ENCODE data around the gene MOBP.

DNA sequence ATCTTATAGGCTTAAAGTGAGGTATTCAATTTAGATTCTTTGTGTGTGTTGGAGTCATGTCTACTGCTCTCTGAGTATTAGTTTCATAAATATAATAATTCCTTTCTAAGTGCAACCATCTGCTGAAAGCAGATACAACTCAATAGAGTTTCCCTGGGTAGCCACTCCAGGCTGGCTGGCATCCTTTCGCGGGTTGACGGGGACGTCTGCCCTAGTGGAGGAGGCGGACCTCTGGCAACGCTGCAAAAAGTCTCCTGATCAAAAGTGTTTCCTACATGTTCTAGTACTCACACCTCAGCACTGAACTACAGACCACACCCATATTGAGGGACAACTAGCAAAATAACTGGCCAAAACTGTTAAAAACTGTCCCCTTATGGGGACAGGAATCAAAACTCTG is 2.5 kb downstream of the MOBP start:
- TF ChIP-seq CTCF (IDR thresholded peaks at IDR 0.05; ENCODE audit: insufficient read depth, low read length, poor library complexity, severe bottlenecking), result no peak
- TF ChIP-seq EZH2phosphoT487 (conservative IDR thresholded peaks at IDR 0.05; ENCODE audit: low read length), result no peak

Data from SU-DHL-6 (cell line).